Myocyte (in vitro differentiated cells): ENCODE data around the gene CYB5R3. TPM values are rescaled to one million over a fixed set of nuclear protein-coding genes. Genes with fewer than 3 reads are reported as not detected.

ENCODE experiments used
- DNase-seq: peaks from one replicate; pipeline ENCODE4 v3.0.0-alpha.2; 2012; ENCODE audit warnings: low read depth
- polyA plus RNA-seq: library from polyadenylated mRNA; unstranded; fragments of >200 nt; gene quantifications from one replicate; pipeline ENCODE4 v1.2.1, GENCODE V29; 2012; ENCODE audit warnings: missing spikeins
- total RNA-seq: library from RNA; depleted of rRNA; stranded (reverse); fragments of >200 nt; gene quantifications from 2 replicates; pipeline ENCODE4 v1.2.3, GENCODE V29; 2014

CYB5R3 gene
- 213 and 237 TPM in 2 replicates for total RNA-seq
- 375 TPM for polyA plus RNA-seq

- DNase-seq, result peak; percentile 89
Measured at GRCh38 chr22:42649246-42650099, at the start of gene CYB5R3. Gene CYB5R3 (minus strand): TSS chr22:42649392. CDS start chr22:42649315, 77 bp downstream.

- DNase-seq, result peak; percentile 93
Measured at GRCh38 chr22:42697542-42698013, 48.4 kb upstream of the CYB5R3 start.

DNA sequence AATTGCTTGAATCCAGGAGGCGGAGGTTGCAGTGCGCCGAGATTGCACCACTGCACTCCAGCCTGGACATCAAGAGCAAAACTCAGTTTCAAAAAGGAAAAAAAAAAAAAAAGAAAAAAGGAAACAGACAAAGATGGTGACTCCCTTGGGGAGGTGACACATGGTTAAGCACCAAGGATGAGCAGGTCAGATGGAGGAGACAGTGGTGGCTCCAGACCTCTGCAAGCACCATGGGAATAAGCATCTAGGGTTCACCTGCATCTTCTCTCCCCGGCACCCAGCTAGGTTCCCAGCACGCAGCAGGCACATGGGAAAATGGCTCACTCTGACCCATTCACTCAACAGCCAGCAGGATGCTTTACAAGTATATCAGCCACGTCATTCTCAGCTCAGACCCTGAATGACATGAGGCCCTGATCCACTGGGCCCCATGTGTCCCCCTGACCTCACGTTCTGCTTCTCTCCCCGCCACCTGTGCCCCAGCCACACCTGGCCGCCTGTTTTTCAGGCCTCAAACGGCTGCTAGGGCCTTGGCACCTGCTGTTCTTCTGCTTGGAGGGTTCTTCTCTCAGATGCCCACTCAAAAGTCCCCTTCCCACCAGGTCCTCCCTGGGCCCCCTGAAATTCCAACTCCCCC, 47.3 kb upstream of the CYB5R3 start:
- no peak for DNase-seq

- DNase-seq, result peak; percentile 41
Measured at GRCh38 chr22:42695294-42695693, 46.1 kb upstream of the CYB5R3 start.

GRCh38 chr22:42693763-42694683, 44.8 kb upstream of the CYB5R3 start:
- DNase-seq, result no peak

DNA sequence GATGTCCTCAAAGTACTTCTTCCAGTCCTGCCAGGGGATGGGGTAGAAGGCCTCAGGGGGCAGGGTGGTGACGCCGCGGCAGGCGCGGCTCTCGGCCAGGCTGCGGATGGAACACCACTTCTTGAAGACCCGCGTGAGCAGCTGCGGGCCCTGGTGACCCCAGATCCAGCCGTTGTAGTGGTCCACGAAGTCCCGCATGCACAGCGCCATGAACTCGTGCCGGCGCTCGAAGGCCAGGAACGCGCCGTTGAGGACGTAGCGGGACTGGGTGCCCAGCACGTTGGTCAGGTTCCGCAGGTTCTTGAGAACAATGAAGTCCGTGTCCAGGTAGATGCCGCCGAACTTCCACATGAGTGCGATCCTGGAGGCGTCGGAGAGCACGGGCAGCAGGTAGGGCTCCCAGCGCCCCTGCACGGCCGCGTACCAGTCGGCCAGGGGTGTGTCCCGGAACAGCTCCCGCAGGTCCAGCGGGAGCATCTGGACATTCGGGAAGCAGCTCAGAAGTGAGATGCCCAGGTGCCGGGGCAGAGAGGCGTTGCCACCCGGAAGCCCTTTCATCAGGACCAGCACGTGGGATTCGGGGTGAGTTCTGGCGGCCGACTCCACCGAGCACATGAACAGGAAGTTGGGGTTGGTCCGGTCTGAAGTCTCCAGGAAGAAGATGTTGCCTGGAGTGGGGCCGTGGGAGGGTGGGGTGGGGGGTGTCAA, 44.0 kb upstream of the CYB5R3 start:
- no peak for DNase-seq

DNA sequence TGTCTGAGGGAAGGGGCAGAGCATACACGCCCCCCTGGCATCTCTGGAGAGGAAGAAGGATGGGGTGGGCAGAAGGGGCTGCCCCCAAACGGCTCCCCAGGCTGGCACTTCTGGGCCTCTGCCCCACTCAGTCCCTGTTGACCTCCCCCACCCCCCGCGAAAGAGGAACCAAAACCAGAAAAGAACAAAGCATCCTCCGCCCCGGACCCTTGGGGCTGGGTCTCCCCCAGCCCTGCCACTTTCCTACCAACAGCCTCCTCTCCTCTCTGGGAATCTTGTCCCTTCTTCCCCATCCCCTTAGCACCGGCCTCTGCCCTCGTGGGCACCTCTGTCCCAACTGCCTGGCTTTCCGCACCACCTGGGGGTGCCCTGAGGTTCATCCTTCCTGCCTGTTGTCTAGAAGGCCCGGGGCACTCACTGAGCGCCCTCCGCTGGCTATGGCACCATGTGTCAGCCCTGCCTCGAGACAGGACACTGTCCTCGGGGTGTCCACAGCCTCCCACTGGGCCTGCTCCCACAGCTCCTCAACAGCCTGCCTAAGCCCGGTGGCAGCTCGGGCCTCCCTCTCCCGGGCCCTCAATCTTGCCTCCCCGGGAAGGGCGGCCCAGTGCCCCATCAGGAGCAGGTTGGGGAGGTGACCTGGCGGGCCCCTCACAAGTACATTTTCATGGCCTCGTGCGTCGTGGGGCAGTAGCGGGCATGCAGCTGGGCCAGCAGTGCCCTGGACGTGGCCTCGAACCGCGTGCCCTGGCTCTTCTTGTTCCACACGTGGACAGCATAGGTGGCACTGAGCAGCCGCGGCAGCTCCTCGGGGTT, 43.3 kb upstream of the CYB5R3 start:
- DNase-seq, result no peak

- DNase-seq, result no peak
Measured at GRCh38 chr22:42691440-42691839, 42.2 kb upstream of the CYB5R3 start.

DNA sequence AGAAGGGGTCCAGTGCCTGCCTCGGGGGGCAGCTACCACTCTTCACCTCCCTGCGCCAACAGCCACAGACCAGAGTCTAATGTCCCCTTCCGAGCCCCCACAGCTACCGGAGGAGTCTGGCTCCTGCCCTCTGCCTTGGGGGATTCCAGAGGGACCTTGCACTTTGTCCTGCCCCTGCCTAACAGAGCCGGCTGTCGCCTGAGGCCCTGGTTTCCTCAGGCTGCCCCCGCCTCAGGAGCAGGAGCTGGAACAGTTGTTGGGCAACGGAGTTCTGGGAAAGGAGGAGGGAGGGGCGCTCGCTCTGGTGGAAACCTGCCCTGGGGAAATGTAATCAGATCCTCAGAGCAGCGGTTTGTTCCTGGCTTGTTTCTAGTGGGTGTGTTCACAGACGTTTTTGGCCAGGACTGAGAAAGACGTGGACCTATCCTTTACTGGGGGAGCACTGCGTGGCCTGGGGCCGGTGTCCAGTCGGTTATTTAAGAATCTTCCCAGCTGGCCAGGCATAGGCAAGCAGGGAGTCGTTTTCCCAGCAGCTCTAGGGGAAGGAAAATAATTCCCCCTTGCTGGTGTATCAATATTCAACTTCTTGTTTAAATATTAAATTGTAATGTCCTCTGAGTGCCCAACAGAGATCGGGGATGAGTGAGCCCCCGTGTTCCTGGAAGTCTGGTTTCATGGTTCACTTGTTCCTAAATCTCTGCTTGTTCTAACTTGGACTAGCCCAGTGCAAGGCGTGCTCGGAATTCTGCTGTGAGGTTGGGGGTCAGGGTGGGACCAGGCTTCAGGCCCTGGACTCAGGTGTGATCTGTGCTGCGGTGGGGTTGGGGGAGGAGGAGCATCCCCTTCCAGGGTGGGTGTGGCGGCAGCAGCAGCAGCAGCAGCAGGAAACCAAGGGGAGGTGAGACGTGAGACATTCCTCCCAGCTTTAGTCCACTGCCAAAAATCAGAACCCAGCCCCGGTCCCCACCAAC, 39.3 kb upstream of the CYB5R3 start:
- peak; percentile 99 for DNase-seq

GRCh38 chr22:42686756-42687491, 37.7 kb upstream of the CYB5R3 start:
- DNase-seq, result peak; percentile 21

- DNase-seq, result peak; percentile 93
Measured at GRCh38 chr22:42685941-42686653, 36.9 kb upstream of the CYB5R3 start.

- peak; percentile 54 for DNase-seq
Measured at GRCh38 chr22:42684462-42685195, 35.4 kb upstream of the CYB5R3 start.

DNA sequence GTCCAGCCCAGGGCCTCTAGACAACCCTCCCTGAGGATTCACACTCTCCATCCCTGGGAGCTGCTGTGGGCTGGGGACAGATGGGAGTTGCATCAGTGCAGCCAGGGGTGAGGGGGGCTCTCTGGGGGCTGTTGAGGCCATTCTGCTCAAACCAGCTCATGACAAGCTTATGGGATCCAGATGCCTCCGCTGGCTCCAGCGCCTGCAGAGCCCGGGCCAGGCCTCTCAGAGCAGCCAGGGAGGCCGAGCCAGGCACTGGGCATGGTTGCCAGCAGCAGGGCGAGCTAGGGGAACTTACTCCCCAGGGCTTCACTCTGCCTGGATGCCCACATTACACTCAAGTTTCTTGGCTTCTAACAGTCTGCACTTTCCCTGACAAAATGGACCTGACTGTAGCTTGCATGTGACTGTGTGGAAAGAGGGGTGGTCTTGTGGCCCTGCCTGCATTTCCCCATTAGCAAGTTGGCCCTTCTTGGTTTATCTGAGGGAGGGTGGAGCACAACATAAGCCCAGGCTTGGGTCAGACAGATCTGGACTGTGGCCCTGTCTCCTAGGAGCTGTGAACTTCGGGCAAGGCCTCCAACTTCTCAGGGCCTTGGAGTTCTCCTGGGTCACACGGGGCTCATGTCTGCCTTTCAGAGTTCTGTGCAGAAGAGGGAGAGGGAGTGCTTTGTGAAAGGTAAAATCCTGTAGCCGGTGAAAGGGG, 34.5 kb upstream of the CYB5R3 start:
- no peak for DNase-seq

GRCh38 chr22:42682113-42682851, 33.1 kb upstream of the CYB5R3 start:
- no peak for DNase-seq

DNA sequence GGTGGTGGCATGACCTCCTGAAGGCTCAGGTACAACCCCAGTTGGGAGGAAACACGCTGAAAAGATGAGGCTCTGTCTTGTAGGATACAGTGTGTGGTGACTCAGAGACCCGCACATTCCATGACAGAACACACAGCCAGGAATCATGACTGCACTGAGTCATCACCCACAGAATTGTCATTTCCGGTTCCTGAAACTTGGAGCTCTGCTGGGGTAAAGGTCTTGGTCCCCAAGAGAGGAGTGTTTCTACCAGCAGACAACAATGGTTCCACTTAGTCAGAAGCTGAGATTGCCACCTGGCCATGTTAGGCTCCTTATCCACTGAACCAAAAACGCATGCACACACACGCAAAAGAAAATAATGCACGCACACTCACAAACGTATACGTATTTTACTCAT, 31.5 kb upstream of the CYB5R3 start:
- peak; percentile 96 for DNase-seq
